ENCODE data around the gene PDZRN3.

DNA sequence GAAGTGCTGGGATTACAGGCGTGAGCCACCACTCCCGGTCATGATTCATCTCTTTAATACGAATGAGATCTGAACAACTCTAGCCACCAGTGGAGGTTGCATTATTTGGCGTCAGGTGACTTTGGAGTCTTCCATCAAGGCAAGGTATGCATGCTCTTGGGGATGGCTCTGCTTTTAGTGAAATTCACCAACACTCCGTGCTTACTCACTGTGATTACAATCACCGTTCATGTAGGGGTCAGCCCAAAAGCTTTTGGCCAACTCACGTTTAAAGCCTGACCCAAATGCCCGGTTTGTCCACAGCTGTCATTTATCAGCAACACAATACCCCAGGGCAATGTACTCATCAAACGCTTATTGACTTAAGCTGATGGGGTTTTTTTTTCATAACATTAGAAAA is 155.4 kb downstream of the PDZRN3 start:
- no peak for TF ChIP-seq CTCF (IDR thresholded peaks at IDR 0.05)
- no peak for TF ChIP-seq POLR2A (IDR thresholded peaks at IDR 0.05)
